Vagina (tissue), 2 donors: ENCODE data around the gene ZNF772. TPM values are rescaled to one million over a fixed set of nuclear protein-coding genes. Genes with fewer than 3 reads are reported as not detected.

Experiments
- DNase-seq, 2 donors: peaks; one replicate each; pipeline ENCODE4 v3.0.0-alpha.2; 2017; ENCODE audit errors: extremely low spot score in 2 of 2
- H3K27ac ChIP-seq: fragments of 200-600 bp; sonication (generic); one replicate; pipeline ENCODE4 v1.5.1; 2019
- H3K27me3 ChIP-seq: fragments of 200-600 bp; sonication (generic); one replicate; pipeline ENCODE4 v1.5.1; 2019
- H3K36me3 ChIP-seq, 2 donors: fragments of 200-600 bp; sonication (generic); one replicate each; pipeline ENCODE4 v1.5.1; 2017 to 2019
- H3K4me1 ChIP-seq: fragments of 200-600 bp; sonication (generic); one replicate; pipeline ENCODE4 v1.5.1; 2019
- H3K4me3 ChIP-seq, 2 donors: fragments of 200-600 bp; sonication (generic); 1 replicate in 1 of 2; 2 replicates in 1 of 2; pipeline ENCODE4 v1.5.1; 2016 to 2019
- H3K9me3 ChIP-seq: fragments of 200-600 bp; sonication (generic); one replicate; pipeline ENCODE4 v1.5.1; 2019
- POLR2A ChIP-seq, 2 donors: fragments of 450-650 bp; IDR thresholded peaks; one replicate each; pipeline ENCODE4 v1.6.1; 2017; ENCODE audit warnings: antibody characterized with exemption in 2 of 2, mild to moderate bottlenecking in 2 of 2, moderate library complexity in 2 of 2
- POLR2AphosphoS5 ChIP-seq, 2 donors: sonication (generic); formaldehyde crosslinking; IDR thresholded peaks; one replicate each; pipeline ENCODE4 v1.9.0; 2017; ENCODE audit warnings: antibody characterized with exemption in 2 of 2, mild to moderate bottlenecking in 2 of 2, low read depth in 1 of 2; ENCODE audit not compliant: insufficient read depth in 1 of 2
- intact Hi-C: fragments of 100-400 bp; cut with DNase I; formaldehyde crosslinking; loops from one replicate; pipeline ENCODE4 v1.15.1; 2023
- total RNA-seq: library from RNA; depleted of rRNA; stranded (reverse); fragments of >200 nt; gene quantifications from one replicate; pipeline ENCODE4 v1.2.3, GENCODE V29; 2016
- TF ChIP-seq, protein P1 (sequence below), 3 experiments: fragments of 450-650 bp in 2 of 3; fragments of 200-600 bp in 1 of 3; sonication (generic) in 1 of 3; IDR thresholded peaks; one replicate each; pipeline ENCODE4 v1.5.1; 2017 to 2019; ENCODE audit warnings: antibody characterized with exemption in 3 of 3, mild to moderate bottlenecking in 2 of 3, moderate library complexity in 2 of 3

ZNF772 gene
- total RNA-seq, 1 donor from 2014 or later: 6.9 TPM

GRCh38 chr19:57466489-57466888 lies 10.9 kb downstream of the ZNF772 start:
- Histone ChIP-seq H3K4me1 (no peaks in the 10 kb centered on the region), H3K27me3 (no peaks in the 10 kb centered on the region), H3K27ac (no peak overlapping the region), H3K36me3 (peaks cover 0 to 7% of the 10 kb centered on the region in 2 donors), H3K4me3 (peak overlapping the region in 1 of 2 donors; percentile 21), H3K9me3 (peaks cover 66% of the 10 kb centered on the region)
- DNase-seq: no peak
- TF ChIP-seq POLR2A (IDR thresholded peaks at IDR 0.05): no peak
- TF ChIP-seq, protein P1, sequence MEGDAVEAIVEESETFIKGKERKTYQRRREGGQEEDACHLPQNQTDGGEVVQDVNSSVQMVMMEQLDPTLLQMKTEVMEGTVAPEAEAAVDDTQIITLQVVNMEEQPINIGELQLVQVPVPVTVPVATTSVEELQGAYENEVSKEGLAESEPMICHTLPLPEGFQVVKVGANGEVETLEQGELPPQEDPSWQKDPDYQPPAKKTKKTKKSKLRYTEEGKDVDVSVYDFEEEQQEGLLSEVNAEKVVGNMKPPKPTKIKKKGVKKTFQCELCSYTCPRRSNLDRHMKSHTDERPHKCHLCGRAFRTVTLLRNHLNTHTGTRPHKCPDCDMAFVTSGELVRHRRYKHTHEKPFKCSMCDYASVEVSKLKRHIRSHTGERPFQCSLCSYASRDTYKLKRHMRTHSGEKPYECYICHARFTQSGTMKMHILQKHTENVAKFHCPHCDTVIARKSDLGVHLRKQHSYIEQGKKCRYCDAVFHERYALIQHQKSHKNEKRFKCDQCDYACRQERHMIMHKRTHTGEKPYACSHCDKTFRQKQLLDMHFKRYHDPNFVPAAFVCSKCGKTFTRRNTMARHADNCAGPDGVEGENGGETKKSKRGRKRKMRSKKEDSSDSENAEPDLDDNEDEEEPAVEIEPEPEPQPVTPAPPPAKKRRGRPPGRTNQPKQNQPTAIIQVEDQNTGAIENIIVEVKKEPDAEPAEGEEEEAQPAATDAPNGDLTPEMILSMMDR (IDR thresholded peaks at IDR 0.05): no peak
- TF ChIP-seq POLR2AphosphoS5 (IDR thresholded peaks at IDR 0.05; ENCODE audit: insufficient read depth in 1 of 2, low read depth in 1 of 2): no peak
- intact Hi-C loops: no loop called here

DNA sequence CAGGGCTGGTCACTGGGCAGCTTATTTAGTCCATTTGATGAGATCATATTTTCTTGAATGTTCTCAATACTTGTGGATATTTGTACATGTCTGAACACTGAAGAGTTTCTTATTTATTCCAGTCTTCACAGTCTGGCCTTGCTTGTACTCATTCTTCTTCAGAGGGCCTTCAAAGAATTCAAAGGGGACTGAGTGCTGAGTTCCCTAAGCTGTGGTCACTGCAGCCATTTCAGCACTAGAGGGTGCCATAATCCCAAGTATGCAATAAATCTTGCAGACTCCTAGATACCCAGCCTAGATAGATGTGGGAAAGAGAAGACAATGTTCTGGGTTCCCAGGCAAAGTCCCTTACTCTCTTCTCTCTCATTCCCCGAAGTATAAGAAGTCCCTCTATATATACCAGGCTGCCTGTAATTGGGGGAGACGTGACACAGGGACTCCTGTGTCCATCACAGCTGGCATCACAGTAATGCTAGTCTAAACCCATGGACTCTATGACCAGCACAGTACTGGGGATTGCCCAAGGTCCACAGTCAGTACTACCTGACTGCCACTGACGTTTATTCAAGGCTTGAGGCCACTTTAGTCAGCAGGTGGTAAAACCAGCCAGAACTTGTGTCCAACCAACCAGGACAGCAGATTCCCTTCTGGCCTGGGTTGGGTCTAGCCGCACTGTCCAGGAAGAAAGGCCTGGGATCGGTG lies 11.5 kb downstream of the ZNF772 start:
- Histone ChIP-seq H3K4me1 (no peaks in the 10 kb centered on the region), H3K27ac (no peak overlapping the region), H3K9me3 (peaks cover 65% of the 10 kb centered on the region), H3K4me3 (peak overlapping the region in 1 of 2 donors; percentile 21), H3K36me3 (peaks cover 0 to 7% of the 10 kb centered on the region in 2 donors), H3K27me3 (no peaks in the 10 kb centered on the region)
- no peak for DNase-seq
- intact Hi-C loops: no loop called here
- no peak for TF ChIP-seq POLR2A (IDR thresholded peaks at IDR 0.05)
- TF ChIP-seq POLR2AphosphoS5 (IDR thresholded peaks at IDR 0.05; ENCODE audit: insufficient read depth in 1 of 2, low read depth in 1 of 2): no peak
- TF ChIP-seq, protein P1 (IDR thresholded peaks at IDR 0.05): no peak

DNA sequence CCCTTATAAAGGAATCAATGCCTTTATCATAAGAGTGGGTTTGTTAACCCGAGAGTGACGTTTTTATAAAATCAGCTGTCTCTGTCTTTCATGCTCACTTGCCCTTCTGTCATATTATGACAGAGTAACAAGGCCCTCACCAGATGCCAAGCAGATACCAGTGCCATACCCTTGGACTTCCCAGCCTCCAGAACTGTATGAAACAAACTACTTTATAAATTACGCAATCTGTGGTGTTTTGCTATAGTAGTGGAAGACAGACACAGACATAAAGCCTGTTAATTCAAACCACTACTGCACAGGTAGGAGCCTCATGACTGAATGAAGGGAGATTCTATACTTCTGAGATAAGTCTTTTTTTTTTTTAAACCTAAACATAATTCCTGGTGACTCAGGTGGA lies 25.1 kb downstream of the ZNF772 start:
- Histone ChIP-seq H3K4me1 (no peaks in the 10 kb centered on the region), H3K27ac (no peak overlapping the region), H3K4me3 (no peak overlapping the region), H3K36me3 (peaks cover 0 to 5% of the 10 kb centered on the region in 2 donors), H3K9me3 (peaks cover 31% of the 10 kb centered on the region), H3K27me3 (no peaks in the 10 kb centered on the region)
- TF ChIP-seq, protein P1 (IDR thresholded peaks at IDR 0.05): no peak
- no peak for TF ChIP-seq POLR2AphosphoS5 (IDR thresholded peaks at IDR 0.05; ENCODE audit: insufficient read depth in 1 of 2, low read depth in 1 of 2)
- TF ChIP-seq POLR2A (IDR thresholded peaks at IDR 0.05): no peak
- intact Hi-C loops: no loop called here
- DNase-seq: no peak

DNA sequence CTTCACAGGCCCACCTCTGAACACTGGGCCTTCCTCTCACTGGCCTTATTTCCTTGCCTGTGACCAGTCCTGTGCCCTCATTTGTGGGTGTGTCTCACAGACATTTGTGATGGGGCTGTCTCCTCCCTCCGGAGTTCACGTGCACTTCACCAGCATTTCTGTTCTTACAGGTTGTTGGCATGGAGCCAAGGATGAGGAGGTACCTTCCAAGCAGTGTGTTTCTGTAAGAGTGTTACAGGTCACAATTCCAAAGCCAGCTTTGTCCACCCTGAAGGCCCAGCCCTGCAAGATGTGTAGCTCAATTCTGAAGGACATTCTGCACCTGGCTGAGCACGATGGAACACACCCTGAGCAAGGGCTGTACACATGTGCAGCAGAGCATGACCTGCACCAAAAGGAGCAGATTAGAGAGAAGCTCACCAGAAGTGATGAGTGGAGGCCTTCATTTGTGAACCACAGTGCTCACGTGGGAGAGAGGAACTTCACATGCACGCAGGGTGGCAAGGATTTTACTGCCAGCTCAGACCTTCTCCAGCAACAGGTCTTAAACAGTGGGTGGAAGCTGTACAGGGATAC lies 34.2 kb downstream of the ZNF772 start:
- TF ChIP-seq POLR2AphosphoS5 (IDR thresholded peaks at IDR 0.05; ENCODE audit: insufficient read depth in 1 of 2, low read depth in 1 of 2) (no peak), POLR2A (IDR thresholded peaks at IDR 0.05) (no peak)
- TF ChIP-seq, protein P1 (IDR thresholded peaks at IDR 0.05): no peak
- Histone ChIP-seq H3K4me1 (no peaks in the 10 kb centered on the region), H3K27ac (no peak overlapping the region), H3K27me3 (no peaks in the 10 kb centered on the region), H3K36me3 (peaks cover 0 to 68% of the 10 kb centered on the region in 2 donors), H3K4me3 (no peak overlapping the region), H3K9me3 (peaks cover 50% of the 10 kb centered on the region)
- DNase-seq: no peak
- intact Hi-C loops: loop anchor here (5.0 kb wide), 1 partner anchor 819 kb away; no protein-coding TSS in a partner anchor
